Breast epithelium (tissue), 4 donors: Measurements from ENCODE around the gene OPCML. TPM values are rescaled to one million over a fixed set of nuclear protein-coding genes. Genes with fewer than 3 reads are reported as not detected.

Experiments
- DNase-seq, 2 donors: peaks; one replicate each; pipeline ENCODE4 v3.0.0-alpha.2; 2019; ENCODE audit warnings: low spot score in 2 of 2
- H3K27ac ChIP-seq, 2 donors: fragments of 200-600 bp; sonication (generic) in 1 of 2; one replicate each; pipeline ENCODE4 v1.5.1; 2016 to 2019; ENCODE audit warnings: mild to moderate bottlenecking in 1 of 2
- H3K27me3 ChIP-seq, 2 donors: fragments of 200-600 bp; sonication (generic) in 1 of 2; one replicate each; pipeline versions ENCODE4 v1.5.1 to v1.6.0; 2017 to 2019; ENCODE audit warnings: control low read depth in 1 of 2, mild to moderate bottlenecking in 1 of 2
- H3K36me3 ChIP-seq: fragments of 200-600 bp; one replicate; pipeline ENCODE4 v1.5.1; 2019
- H3K4me1 ChIP-seq, 2 donors: fragments of 200-600 bp; sonication (generic); one replicate each; pipeline ENCODE4 v1.5.1; 2016 to 2019; ENCODE audit warnings: control low read depth in 1 of 2
- H3K4me3 ChIP-seq, 3 donors: fragments of 200-600 bp; sonication (generic); 1 replicate in 2 of 3; 2 replicates in 1 of 3; pipeline ENCODE4 v1.5.1; 2016 to 2019; ENCODE audit warnings: mild to moderate bottlenecking in 3 of 3, moderate library complexity in 2 of 3
- H3K9me3 ChIP-seq, 2 donors: fragments of 200-600 bp; sonication (generic) in 1 of 2; one replicate each; pipeline ENCODE4 v1.5.1; 2016 to 2019; ENCODE audit warnings: control low read depth in 1 of 2
- POLR2A ChIP-seq: fragments of 450-650 bp; IDR thresholded peaks from one replicate; pipeline ENCODE4 v1.6.1; 2016; ENCODE audit warnings: antibody characterized with exemption, mild to moderate bottlenecking, moderate library complexity
- POLR2AphosphoS5 ChIP-seq, 3 donors: sonication (generic); formaldehyde crosslinking; IDR thresholded peaks; one replicate each; pipeline ENCODE4 v1.6.1; 2017; ENCODE audit warnings: antibody characterized with exemption in 3 of 3
- intact Hi-C: fragments of 100-400 bp; cut with DNase I; formaldehyde crosslinking; loops from one replicate; pipeline ENCODE4 v1.15.1; 2023; ENCODE audit warnings: low total_unique reads
- total RNA-seq, 3 donors: library from RNA; depleted of rRNA; stranded (reverse); fragments of >200 nt; gene quantifications; one replicate each; pipeline ENCODE4 v1.1.0, GENCODE V29; 2016
- TF ChIP-seq, protein P1 (sequence below), 3 donors: fragments of 450-650 bp; IDR thresholded peaks; one replicate each; pipeline ENCODE4 v1.5.1; 2016 to 2017; ENCODE audit warnings: antibody characterized with exemption in 3 of 3, mild to moderate bottlenecking in 3 of 3, moderate library complexity in 3 of 3

The OPCML gene
- total RNA-seq, 3 donors from 2014 or later: not detected

DNA sequence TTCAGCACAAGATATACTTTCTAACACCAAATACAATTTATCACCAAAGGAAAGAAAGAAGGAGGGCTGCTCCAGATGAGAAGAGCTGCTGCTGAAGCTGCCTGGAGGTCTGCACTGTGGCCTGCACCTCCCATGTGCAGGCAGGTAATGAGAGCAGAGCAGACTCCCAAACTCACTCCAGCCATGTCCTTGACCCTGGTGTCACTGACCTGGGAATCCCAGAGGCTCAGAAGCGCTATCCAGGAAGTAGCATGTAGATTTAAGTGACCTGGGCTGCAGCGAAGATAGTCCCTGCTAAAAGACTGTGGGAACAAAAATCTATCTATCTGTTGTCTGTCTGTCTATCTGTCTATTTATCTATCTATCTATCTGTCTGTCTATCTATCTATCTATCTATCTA, 816.3 kb downstream of the OPCML start:
- no peaks in the 10 kb centered on the region for H3K4me1 ChIP-seq
- no peaks in the 10 kb centered on the region for H3K36me3 ChIP-seq
- intact Hi-C loops: no loop called here
- H3K27me3 ChIP-seq: no peaks in the 10 kb centered on the region
- no peak for DNase-seq
- no peaks in the 10 kb centered on the region for H3K9me3 ChIP-seq
- H3K4me3 ChIP-seq: no peak overlapping the region
- TF ChIP-seq POLR2AphosphoS5 (IDR thresholded peaks at IDR 0.05): no peak
- TF ChIP-seq, protein P1, sequence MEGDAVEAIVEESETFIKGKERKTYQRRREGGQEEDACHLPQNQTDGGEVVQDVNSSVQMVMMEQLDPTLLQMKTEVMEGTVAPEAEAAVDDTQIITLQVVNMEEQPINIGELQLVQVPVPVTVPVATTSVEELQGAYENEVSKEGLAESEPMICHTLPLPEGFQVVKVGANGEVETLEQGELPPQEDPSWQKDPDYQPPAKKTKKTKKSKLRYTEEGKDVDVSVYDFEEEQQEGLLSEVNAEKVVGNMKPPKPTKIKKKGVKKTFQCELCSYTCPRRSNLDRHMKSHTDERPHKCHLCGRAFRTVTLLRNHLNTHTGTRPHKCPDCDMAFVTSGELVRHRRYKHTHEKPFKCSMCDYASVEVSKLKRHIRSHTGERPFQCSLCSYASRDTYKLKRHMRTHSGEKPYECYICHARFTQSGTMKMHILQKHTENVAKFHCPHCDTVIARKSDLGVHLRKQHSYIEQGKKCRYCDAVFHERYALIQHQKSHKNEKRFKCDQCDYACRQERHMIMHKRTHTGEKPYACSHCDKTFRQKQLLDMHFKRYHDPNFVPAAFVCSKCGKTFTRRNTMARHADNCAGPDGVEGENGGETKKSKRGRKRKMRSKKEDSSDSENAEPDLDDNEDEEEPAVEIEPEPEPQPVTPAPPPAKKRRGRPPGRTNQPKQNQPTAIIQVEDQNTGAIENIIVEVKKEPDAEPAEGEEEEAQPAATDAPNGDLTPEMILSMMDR (IDR thresholded peaks at IDR 0.05): no peak
- no peak for TF ChIP-seq POLR2A
- no peak overlapping the region for H3K27ac ChIP-seq

DNA sequence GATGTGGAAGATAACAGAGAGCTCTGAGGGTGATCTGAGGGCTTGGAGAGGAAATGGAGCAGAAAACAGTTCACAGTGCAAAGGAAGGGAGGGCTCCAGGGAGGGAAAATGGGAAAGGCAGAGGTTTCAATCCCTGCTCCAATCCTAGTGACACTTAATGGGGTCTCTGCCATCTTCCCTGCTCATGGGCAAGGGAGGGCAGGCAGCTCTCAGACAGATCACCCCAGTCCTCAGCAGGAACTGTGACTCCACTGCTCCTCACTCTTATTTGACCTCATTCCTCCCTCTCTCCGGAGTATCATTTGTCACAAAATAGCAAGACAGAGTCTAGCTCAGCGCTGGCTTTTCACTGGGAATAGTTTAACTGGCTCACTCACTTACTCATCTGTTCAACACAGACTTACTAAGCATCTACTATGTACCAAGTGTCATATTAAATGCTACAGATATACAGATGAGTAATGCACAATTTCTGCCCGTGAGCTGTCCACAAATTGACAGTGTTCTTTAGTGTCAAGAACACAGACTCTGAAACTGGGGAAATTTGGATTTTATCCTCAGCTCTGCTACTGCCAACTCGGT, 817.4 kb downstream of the OPCML start:
- H3K9me3 ChIP-seq: no peaks in the 10 kb centered on the region
- no peaks in the 10 kb centered on the region for H3K4me1 ChIP-seq
- no peaks in the 10 kb centered on the region for H3K36me3 ChIP-seq
- no peak overlapping the region for H3K4me3 ChIP-seq
- DNase-seq: no peak
- no peaks in the 10 kb centered on the region for H3K27me3 ChIP-seq
- TF ChIP-seq POLR2AphosphoS5 (IDR thresholded peaks at IDR 0.05) (no peak), POLR2A (no peak)
- TF ChIP-seq, protein P1 (IDR thresholded peaks at IDR 0.05): no peak
- intact Hi-C loops: no loop called here
- no peak overlapping the region for H3K27ac ChIP-seq

DNA sequence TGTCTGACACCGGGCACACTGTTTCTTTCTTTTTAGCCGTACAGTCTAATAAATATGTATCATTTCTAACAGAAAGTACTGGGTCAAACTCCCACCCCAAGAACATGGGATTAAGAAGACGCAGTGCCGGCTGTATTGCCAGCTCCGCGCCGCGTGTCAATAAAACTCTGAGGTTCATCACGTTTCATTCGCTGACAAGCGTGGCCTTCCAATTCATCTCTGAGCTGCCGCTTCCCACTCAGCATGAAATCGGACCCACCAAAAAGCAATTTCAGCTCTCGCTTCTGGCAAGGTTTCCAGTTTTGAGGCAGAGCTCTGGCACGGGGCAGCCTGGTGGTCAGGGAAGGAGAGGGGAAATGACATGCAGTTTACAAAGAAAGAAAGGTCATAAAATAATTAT, 819.8 kb downstream of the OPCML start:
- DNase-seq: no peak
- no peak overlapping the region for H3K27ac ChIP-seq
- H3K4me3 ChIP-seq: no peak overlapping the region
- no peaks in the 10 kb centered on the region for H3K36me3 ChIP-seq
- H3K27me3 ChIP-seq: no peaks in the 10 kb centered on the region
- intact Hi-C loops: no loop called here
- H3K9me3 ChIP-seq: no peaks in the 10 kb centered on the region
- TF ChIP-seq POLR2A: no peak
- H3K4me1 ChIP-seq: no peaks in the 10 kb centered on the region

DNA sequence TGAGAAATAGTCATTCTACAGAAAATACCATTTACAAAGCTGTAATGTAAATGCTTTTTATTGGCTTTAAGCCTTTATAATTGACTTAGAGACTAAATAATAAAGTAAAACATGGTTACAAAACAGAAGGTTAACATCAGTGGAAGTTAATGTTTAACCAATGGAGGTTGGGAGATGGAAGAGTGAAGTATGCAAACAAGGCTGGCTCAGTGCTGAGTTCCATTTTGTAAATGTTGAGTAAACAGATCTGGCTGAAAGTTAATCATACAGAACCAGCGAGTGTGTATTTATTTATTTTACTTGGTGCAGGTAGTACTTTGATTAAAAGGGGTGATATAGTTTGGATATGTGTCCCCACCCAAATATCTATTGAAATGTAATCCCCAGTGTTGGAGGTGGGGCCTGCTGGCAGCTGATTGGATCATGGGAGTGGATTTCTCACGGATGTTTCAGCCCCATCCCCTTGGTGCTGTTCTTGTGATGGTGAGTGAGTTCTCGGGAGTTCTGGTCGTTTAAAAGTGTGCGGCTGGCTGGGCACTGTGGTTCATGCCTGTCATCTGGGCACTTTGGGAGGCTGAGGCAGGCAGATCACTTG, 827.4 kb downstream of the OPCML start:
- TF ChIP-seq, protein P1 (IDR thresholded peaks at IDR 0.05): no peak
- TF ChIP-seq POLR2A (no peak), POLR2AphosphoS5 (IDR thresholded peaks at IDR 0.05) (no peak)
- H3K4me3 ChIP-seq: no peak overlapping the region
- H3K4me1 ChIP-seq: no peaks in the 10 kb centered on the region
- intact Hi-C loops: no loop called here
- H3K27me3 ChIP-seq: no peaks in the 10 kb centered on the region
- no peaks in the 10 kb centered on the region for H3K36me3 ChIP-seq
- no peak for DNase-seq
- H3K9me3 ChIP-seq: peaks cover 0 to 31% of the 10 kb centered on the region in 2 donors
- no peak overlapping the region for H3K27ac ChIP-seq

DNA sequence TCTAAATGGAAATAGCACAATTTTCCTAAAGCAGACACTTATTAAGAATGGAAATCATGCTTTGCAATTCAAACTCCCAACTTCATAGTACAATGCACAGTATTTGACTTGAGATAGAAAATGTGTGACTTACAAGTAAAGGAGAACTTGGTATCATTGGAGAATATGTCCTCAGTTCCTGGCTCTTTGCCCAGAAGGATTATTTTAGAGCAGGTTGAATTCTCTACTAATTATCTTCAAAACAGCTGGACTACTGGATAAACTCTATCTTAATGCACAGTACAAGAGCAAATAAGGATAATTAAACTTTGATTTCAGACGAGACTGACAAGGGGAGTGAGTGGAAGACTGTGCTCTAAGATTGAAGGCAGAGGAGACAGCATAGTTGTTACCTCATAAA, 839.4 kb downstream of the OPCML start:
- H3K4me1 ChIP-seq: no peaks in the 10 kb centered on the region
- H3K4me3 ChIP-seq: no peak overlapping the region
- no peak for DNase-seq
- H3K9me3 ChIP-seq: no peaks in the 10 kb centered on the region
- no peaks in the 10 kb centered on the region for H3K36me3 ChIP-seq
- TF ChIP-seq, protein P1 (IDR thresholded peaks at IDR 0.05): no peak
- TF ChIP-seq POLR2A (no peak), POLR2AphosphoS5 (IDR thresholded peaks at IDR 0.05) (no peak)
- peaks cover 0 to 3% of the 10 kb centered on the region in 2 donors for H3K27me3 ChIP-seq
- intact Hi-C loops: no loop called here
- H3K27ac ChIP-seq: no peak overlapping the region
